OCI-LY7 (cell line): ENCODE measurements around the gene SPATA21. TPM values are rescaled to one million over a fixed set of nuclear protein-coding genes. Genes with fewer than 3 reads are reported as not detected.

ENCODE experiments used
- BruUV-seq: library from RNA; stranded (reverse); fragments of 400-500 nt; replicated peaks from 2 replicates; lab custom pipeline; 2021; lab: Mats Ljungman, UMichigan
- CTCF ChIA-PET: fragments of 300-600 bp; sonication (Branson Sonifier 250); formaldehyde crosslinking; loops from one replicate; lab custom pipeline; 2022; ENCODE audit warnings: antibody characterized with exemption; ENCODE audit not compliant: unreplicated experiment; lab: Charles Lee
- POLR2A ChIA-PET: fragments of 300-600 bp; sonication (Branson Sonifier 250); formaldehyde crosslinking; loops from one replicate; lab custom pipeline; 2022; ENCODE audit warnings: antibody characterized with exemption; lab: Charles Lee
- DNase-seq: peaks from one replicate; pipeline ENCODE4 v3.0.0-alpha.2; 2015; ENCODE audit warnings: low spot score
- H2AFZ ChIP-seq: fragments of 200-600 bp; sonication (generic), shearing (Covaris generic); 2 replicates; pipeline ENCODE4 v1.6.1; 2014; ENCODE audit warnings: mild to moderate bottlenecking, antibody characterized with exemption, low read length, moderate library complexity
- H3K27ac ChIP-seq: fragments of 200-600 bp; sonication (generic); 2 replicates; pipeline ENCODE4 v1.5.1; 2014; ENCODE audit warnings: mixed run types, low read depth, mild to moderate bottlenecking, moderate library complexity, low read length, inconsistent platforms; ENCODE audit not compliant: poor library complexity, severe bottlenecking
- H3K36me3 ChIP-seq: fragments of 200-600 bp; sonication (generic); 2 replicates; pipeline ENCODE4 v1.6.1; 2014; ENCODE audit warnings: mild to moderate bottlenecking, antibody characterized with exemption, low read length, moderate library complexity, mixed read lengths; ENCODE audit not compliant: insufficient read depth
- H3K4me1 ChIP-seq: fragments of 200-600 bp; sonication (generic); 2 replicates; pipeline ENCODE4 v1.5.1; 2014; ENCODE audit warnings: mild to moderate bottlenecking, low read length; ENCODE audit not compliant: insufficient read depth, poor library complexity, severe bottlenecking
- H3K4me2 ChIP-seq: fragments of 200-600 bp; sonication (generic); 2 replicates; pipeline ENCODE4 v1.6.1; 2014; ENCODE audit warnings: mild to moderate bottlenecking, low read length
- H3K4me3 ChIP-seq: fragments of 200-600 bp; sonication (generic); 2 replicates; pipeline ENCODE4 v1.5.1; 2014; ENCODE audit warnings: mild to moderate bottlenecking, low read depth, low read length; ENCODE audit not compliant: poor library complexity, severe bottlenecking
- H3K79me2 ChIP-seq: fragments of 200-600 bp; sonication (generic); 2 replicates; pipeline ENCODE4 v1.6.1; 2016; ENCODE audit warnings: low read depth, mild to moderate bottlenecking, low read length, moderate library complexity, mixed read lengths; ENCODE audit not compliant: insufficient read depth
- H3K9me2 ChIP-seq: fragments of 200-600 bp; sonication (generic); 2 replicates; pipeline ENCODE4 v1.6.1; 2016; ENCODE audit warnings: mild to moderate bottlenecking, low read length, mixed read lengths; ENCODE audit not compliant: insufficient read depth
- H3K9me3 ChIP-seq: fragments of 200-600 bp; sonication (generic); 2 replicates; pipeline ENCODE4 v1.6.1; 2014; ENCODE audit warnings: mild to moderate bottlenecking, mixed run types, low read length, mixed read lengths
- H4K20me1 ChIP-seq: fragments of 200-600 bp; sonication (generic); 2 replicates; pipeline ENCODE4 v1.6.1; 2014; ENCODE audit warnings: mild to moderate bottlenecking, antibody characterized with exemption, low read length, moderate library complexity, mixed read lengths; ENCODE audit not compliant: insufficient read depth
- CTCF ChIP-seq: fragments of 200-600 bp; sonication (generic); conservative IDR thresholded peaks from 2 replicates; pipeline ENCODE4 v1.5.1; 2014; ENCODE audit warnings: mild to moderate bottlenecking, antibody characterized with exemption, low read length, moderate library complexity, mixed read lengths
- EZH2phosphoT487 ChIP-seq: fragments of 200-600 bp; sonication (generic); IDR thresholded peaks from 2 replicates; pipeline ENCODE4 v1.6.1; 2018; ENCODE audit warnings: low read depth, borderline replicate concordance, mild to moderate bottlenecking, mixed run types, antibody characterized with exemption, low read length, moderate library complexity, mixed read lengths
- intact Hi-C: fragments of 100-400 bp; cut with micrococcal nuclease; formaldehyde crosslinking; loops from one replicate; pipeline ENCODE4 v1.10.0; 2022; ENCODE audit not compliant: unreplicated experiment
- total RNA-seq, 2 experiments: library from RNA; depleted of rRNA in 1 of 2; stranded (reverse); fragments of >200 nt in 1 of 2; shearing (Covaris generic) in 1 of 2; gene quantifications; 2 replicates each; pipeline ENCODE4 v1.2.3, GENCODE V29; 2014 to 2022

The SPATA21 gene
- total RNA-seq, 2 experiments from 2014 or later, result 0.40 TPM; not detected in 1

DNA sequence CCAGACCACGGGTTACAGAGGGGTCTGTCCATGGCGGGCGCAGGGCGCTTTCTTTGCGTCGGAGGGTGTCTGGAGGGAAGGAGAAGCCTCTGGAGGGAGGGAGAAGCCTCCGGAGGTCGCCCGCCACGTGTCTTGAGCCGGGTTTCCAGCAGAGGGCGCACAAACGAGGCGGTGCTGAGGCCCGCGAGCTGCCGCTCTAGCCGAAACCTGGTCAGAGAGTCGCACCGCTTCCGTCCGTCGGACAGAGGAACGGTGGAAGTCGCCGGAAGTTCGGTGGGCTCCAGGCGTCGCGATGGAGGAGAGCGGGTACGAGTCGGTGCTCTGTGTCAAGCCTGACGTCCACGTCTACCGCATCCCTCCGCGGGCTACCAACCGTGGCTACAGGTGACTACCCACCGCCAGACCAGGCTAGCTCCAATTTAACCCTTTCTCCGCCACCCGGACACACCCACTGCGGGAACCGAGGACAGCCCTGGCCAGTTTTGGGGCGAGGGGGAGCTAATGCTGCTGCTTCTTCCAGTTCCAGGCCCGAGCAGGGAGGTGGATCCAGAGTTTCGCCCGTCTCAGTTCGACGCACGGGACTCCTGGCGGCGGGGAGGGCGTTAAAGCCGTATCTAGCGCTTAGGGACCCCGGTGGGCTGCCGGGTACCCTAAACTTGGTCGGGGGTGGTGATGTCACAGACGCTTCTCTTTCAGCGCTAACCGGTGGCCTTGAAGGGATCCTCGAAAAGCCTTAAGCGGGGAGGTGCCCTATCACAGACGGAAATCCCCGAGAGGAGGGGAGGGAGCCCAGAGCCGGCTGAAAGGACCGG, 3.5 kb upstream of the SPATA21 start, which contains the start of gene NECAP2:
TSS of gene NECAP2 (plus strand) at position 255 of the 812 bp plus-strand sequence. CDS start at position 293, 38 bp downstream.
- Histone ChIP-seq H3K27ac (peak within 1 kb of the TSS; percentile 59), H4K20me1 (no peaks in the 10 kb centered on the region), H2AFZ (peak within 1 kb of the TSS; percentile 81), H3K79me2 (peaks cover 22% of the 10 kb centered on the region), H3K36me3 (peaks cover 23% of the 10 kb centered on the region), H3K4me3 (peak within 1 kb of the TSS; percentile 94), H3K9me2 (no peaks in the 10 kb centered on the region), H3K9me3 (no peaks in the 10 kb centered on the region), H3K4me1 (peaks cover 27% of the 10 kb centered on the region), H3K4me2 (peak within 1 kb of the TSS; percentile 95)
- no TSS peak for BruUV-seq
- peak; percentile 96 for DNase-seq
- intact Hi-C loops, result loop anchor here (2.0 to 5.0 kb wide), 3 partner anchors 57 to 464 kb away; partner anchors contain the start of gene SZRD1
- TF ChIP-seq CTCF (peak; percentile 81), EZH2phosphoT487 (no peak)
- ChIA-PET CTCF (interaction anchor here (0.6 kb wide), 1 partner anchor 80 kb away, joined by 3 read pairs; no protein-coding TSS in a partner anchor), POLR2A (interaction anchor here (0.5 to 1.2 kb wide), 7 partner anchors 12 to 777 kb away, joined by 3 to 5 read pairs (median 3); no protein-coding TSS in a partner anchor)

GRCh38 chr1:16440131-16440469, 2.9 kb upstream of the SPATA21 start:
- TF ChIP-seq CTCF, result no peak
- TF ChIP-seq EZH2phosphoT487, result no peak
- H3K79me2 ChIP-seq, result peaks cover 22% of the 10 kb centered on the region
- H3K36me3 ChIP-seq, result peaks cover 17% of the 10 kb centered on the region
- H4K20me1 ChIP-seq, result no peaks in the 10 kb centered on the region
- no TSS peak for BruUV-seq
- peak overlapping the region; percentile 94 for H3K4me3 ChIP-seq
- ChIA-PET CTCF (no interaction called here), POLR2A (interaction anchor here (0.5 to 1.2 kb wide), 8 partner anchors 11 to 776 kb away, joined by 3 to 5 read pairs (median 3); no protein-coding TSS in a partner anchor)
- H2AFZ ChIP-seq, result peak overlapping the region; percentile 81
- H3K27ac ChIP-seq, result no peak overlapping the region
- peak overlapping the region; percentile 70 for H3K4me2 ChIP-seq
- no peaks in the 10 kb centered on the region for H3K9me2 ChIP-seq
- intact Hi-C loops, result loop anchor here (2.0 to 5.0 kb wide), 3 partner anchors 57 to 465 kb away; partner anchors contain the start of gene SZRD1
- DNase-seq, result peak; percentile 38
- no peaks in the 10 kb centered on the region for H3K9me3 ChIP-seq
- H3K4me1 ChIP-seq, result peaks cover 27% of the 10 kb centered on the region
